DMS153 treated with DMSO at 0.1 percent for 48 hours (cell line): ENCODE data around the gene A1CF.
"Not testable (repeated sequence)": the region's sequence is repeated elsewhere in the genome, so short reads cannot be mapped to it uniquely, and the experiment has no call there.

Source experiments
- DNase-seq: peaks from one replicate; lab custom pipeline; 2025; ENCODE audit not compliant: unreplicated experiment; lab: John Stamatoyannopoulos, UW

The A1CF gene

DNA sequence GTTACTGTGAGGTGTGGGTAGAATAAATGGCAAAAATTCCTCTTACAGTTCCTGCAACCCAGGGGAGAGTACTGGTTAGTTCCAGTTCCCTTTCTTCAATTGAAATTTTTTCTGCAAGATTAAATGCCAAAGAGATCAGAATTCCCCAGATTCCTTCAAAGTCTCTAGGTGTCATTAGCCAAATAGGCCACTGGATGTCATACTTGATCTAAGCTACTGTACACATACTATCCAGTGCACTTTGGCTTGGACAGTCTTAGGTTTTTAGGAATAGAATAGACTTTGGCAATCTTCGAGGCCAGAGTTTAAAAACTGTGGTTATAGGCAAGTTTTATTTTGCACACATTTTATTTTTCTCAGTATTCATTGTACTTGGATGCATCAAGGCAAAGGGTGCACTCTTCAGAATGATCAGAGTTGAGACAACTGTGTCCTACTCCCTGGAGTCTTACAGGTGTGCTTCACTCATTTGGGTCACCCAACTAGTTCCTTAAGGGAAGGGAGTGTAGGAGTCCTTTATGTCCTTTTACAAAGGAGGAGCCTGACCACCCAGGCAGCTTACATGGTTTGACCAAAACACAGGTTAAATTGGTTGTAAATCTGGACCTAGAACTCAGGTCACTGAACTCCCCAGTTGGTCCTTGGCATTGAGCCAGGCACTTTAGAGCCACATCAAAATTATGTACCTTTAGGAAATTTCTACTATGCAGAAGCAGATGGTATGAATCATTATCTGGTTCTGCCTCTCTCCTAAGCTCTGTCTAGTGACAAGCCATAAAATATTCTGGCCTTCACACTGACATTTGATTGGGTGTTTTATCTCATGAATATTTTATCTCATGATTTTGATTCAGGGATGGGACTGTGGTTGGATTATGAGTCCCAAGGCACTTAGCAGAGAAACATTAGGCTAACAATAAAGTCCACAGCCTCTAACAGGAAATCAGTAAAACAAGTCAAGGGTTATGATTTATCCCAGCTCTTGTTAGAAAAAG lies 96.2 kb downstream of the A1CF start:
- peak; percentile 23 for DNase-seq

DNA sequence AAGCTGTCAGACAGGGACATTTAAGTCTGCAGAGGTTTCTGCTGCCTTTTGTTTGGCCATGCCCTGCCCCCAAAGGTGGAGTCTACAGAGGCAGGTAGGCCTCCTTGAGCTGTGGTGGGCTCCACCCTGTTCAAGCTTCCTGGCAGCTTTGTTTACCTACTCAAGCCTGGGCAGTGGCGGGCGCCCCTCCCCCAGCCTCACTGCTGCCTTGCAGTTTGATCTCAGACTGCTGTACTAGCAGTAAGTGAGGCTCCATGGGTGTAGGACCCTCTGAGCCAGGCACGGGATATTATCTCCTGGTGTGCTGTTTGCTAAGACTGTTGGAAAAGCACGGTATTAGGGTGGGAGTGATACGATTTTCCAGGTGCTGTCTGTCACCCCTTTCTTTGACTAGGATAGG lies 97.5 kb downstream of the A1CF start:
- DNase-seq: not testable (repeated sequence)

DNA sequence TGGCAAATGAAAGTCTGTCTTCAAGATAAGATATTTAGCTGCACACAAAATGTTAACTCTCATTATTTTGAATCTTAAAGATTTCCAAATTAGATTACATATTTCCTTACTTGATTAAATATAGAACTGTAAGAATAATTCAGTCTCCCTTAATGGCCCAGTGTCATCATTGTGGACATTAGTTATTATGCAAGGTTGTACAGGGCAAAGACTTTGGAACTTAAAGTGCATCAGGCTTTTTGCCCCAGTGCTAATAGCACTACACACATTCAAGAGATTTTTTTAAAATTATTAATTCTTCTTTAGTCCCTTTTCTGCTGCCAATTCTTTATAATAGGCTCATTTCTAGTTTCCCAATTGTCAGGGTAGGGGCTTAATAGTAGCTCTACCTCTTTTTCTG lies 103.4 kb downstream of the A1CF start:
- not testable (repeated sequence) for DNase-seq

DNA sequence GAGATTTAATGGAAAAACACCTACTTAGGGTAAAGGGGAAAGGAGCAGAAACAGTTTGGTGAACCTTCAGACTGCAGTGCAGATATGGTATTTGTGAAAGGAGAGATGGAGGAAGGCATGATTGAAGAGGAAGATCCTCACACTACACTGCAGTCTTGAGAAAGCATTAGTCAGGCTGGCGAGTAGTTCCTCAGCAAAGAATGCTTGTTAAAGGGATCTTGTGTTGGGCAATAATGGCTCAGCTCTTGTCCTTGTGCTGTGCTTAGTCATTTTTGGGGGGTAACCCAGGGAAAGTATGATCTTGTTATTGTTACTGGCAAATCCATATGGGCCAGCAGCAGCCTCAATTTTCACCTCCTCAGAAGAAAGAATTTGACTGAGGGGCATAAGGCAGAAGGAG lies 105.4 kb downstream of the A1CF start:
- not testable (repeated sequence) for DNase-seq

DNA sequence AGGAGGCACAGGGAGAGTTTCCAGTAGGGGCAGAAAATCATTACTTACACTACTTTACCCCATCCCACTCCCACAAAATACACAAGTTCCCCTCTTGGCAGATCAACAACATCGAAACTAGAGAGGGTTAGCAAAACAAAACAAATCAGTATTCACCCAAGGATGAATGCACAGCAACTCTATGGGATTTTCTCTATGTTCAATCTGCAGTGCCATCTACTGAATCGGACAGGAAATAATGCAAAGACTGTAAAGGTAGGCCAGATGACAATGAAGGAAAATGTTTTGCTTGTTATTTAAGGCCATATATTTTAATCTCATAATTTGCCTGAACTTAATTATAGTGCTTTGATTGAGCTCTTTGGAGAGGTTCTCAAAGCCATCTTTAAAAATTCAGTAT lies 110.6 kb downstream of the A1CF start:
- not testable (repeated sequence) for DNase-seq

DNA sequence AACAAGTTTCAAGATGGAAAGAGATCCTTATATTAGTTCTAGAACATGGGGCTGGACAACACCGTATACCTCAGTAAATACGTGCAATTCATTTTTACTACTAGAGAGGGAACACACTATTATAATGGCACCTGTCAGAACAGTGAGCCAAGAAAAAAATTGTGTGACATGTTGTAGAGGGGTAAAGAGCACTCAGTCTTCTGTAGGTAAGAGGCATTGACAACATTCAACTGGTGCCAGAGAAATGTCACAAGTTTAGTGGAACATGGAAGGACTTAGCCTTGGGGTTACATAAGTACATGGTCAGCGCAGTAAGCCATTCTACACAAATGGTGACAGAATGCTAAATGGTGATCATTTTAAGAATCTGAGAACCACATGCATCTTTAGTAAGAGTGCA lies 113.4 kb downstream of the A1CF start:
- DNase-seq: not testable (repeated sequence)

DNA sequence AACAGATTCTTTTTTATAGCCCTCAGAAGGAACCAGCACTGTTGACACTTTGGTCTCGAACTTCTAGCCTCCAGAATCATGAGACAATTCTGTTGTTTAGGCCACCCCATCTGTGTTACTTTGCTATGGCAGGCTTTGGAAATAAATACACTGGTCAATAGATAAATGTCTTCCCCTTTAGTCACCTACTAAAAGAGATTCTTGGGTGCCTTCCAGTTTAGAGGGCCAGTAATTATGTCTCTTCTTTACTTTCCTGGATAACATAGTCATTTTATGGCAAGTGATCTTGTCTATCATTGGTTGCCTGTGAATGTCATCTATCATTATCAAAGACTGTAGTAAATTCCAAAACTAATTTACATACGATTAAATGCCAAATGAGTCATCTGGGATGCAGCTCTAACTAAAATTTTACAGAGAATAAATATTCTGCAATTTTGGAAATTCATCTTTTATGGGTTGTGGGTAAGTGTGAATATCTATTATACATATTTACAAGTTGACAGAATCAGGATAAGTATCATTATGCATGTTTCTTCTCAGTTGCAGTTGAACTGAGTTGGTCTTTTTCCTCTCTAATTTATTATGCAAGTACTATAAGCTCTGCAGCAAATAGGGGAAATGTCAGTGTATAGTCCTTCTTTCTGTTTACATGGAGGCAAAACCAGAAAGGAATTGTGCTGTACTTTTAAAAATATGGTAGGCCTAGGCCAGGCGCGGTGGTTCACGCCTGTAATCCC lies 118.5 kb downstream of the A1CF start:
- DNase-seq: not testable (repeated sequence)
